ENCODE measurements around the gene THRB.
"Not testable (repeated sequence)": the region's sequence is repeated elsewhere in the genome, so short reads cannot be mapped to it uniquely, and the experiment has no call there.

THRB gene

GRCh38 chr3:24450160-24450907 lies 44.3 kb downstream of the THRB start:
- no peak for DNase-seq (ENCODE audit: low spot score)

- DNase-seq (ENCODE audit: low spot score): no peak
Measured at GRCh38 chr3:24447836-24448235, 46.8 kb downstream of the THRB start.

- no peak for DNase-seq (ENCODE audit: low spot score)
Measured at GRCh38 chr3:24446032-24446431, 48.6 kb downstream of the THRB start.

- no peak for DNase-seq (ENCODE audit: low spot score)
Measured at GRCh38 chr3:24443476-24443875, 51.2 kb downstream of the THRB start.

- no peak for DNase-seq (ENCODE audit: low spot score)
Measured at GRCh38 chr3:24440760-24441464, 53.7 kb downstream of the THRB start.

- no peak for DNase-seq (ENCODE audit: low spot score)
Measured at GRCh38 chr3:24439021-24439420, 55.6 kb downstream of the THRB start.

- no peak for DNase-seq (ENCODE audit: low spot score)
Measured at GRCh38 chr3:24437326-24437725, 57.3 kb downstream of the THRB start.

- no peak for DNase-seq (ENCODE audit: low spot score)
Measured at GRCh38 chr3:24435584-24435983, 59.1 kb downstream of the THRB start.

- DNase-seq (ENCODE audit: low spot score): no peak
Measured at GRCh38 chr3:24434651-24435050, 60.0 kb downstream of the THRB start.

- DNase-seq (ENCODE audit: low spot score): no peak
Measured at GRCh38 chr3:24433838-24434591, 60.6 kb downstream of the THRB start.

- no peak for DNase-seq (ENCODE audit: low spot score)
Measured at GRCh38 chr3:24432989-24433388, 61.7 kb downstream of the THRB start.

- DNase-seq (ENCODE audit: low spot score): no peak
Measured at GRCh38 chr3:24428481-24428880, 66.2 kb downstream of the THRB start.

GRCh38 chr3:24426896-24427295 lies 67.8 kb downstream of the THRB start:
- no peak for DNase-seq (ENCODE audit: low spot score)

- not testable (repeated sequence) for DNase-seq (ENCODE audit: low spot score)
Measured at GRCh38 chr3:24420829-24421228, 73.8 kb downstream of the THRB start.

- DNase-seq (ENCODE audit: low spot score): no peak
Measured at GRCh38 chr3:24420224-24420623, 74.4 kb downstream of the THRB start.

- no peak for DNase-seq (ENCODE audit: low spot score)
Measured at GRCh38 chr3:24419067-24419791, 75.4 kb downstream of the THRB start.

GRCh38 chr3:24417730-24418129 lies 76.9 kb downstream of the THRB start:
- no peak for DNase-seq (ENCODE audit: low spot score)

- DNase-seq (ENCODE audit: low spot score): no peak
Measured at GRCh38 chr3:24416224-24416623, 78.4 kb downstream of the THRB start.

GRCh38 chr3:24415824-24416223 lies 78.8 kb downstream of the THRB start:
- no peak for DNase-seq (ENCODE audit: low spot score)

- not testable (repeated sequence) for DNase-seq (ENCODE audit: low spot score)
Measured at GRCh38 chr3:24413662-24414061, 81.0 kb downstream of the THRB start.

- no peak for DNase-seq (ENCODE audit: low spot score)
Measured at GRCh38 chr3:24410860-24411259, 83.8 kb downstream of the THRB start.

All from SK-N-DZ (cell line).